ENCODE data around the gene MTMR3. TPM values are rescaled to one million over a fixed set of nuclear protein-coding genes. Genes with fewer than 3 reads are reported as not detected.

The MTMR3 gene
- total and polyA plus RNA-seq, 8 donors = 37.4 to 55.4 (median 44.9) TPM

DNA sequence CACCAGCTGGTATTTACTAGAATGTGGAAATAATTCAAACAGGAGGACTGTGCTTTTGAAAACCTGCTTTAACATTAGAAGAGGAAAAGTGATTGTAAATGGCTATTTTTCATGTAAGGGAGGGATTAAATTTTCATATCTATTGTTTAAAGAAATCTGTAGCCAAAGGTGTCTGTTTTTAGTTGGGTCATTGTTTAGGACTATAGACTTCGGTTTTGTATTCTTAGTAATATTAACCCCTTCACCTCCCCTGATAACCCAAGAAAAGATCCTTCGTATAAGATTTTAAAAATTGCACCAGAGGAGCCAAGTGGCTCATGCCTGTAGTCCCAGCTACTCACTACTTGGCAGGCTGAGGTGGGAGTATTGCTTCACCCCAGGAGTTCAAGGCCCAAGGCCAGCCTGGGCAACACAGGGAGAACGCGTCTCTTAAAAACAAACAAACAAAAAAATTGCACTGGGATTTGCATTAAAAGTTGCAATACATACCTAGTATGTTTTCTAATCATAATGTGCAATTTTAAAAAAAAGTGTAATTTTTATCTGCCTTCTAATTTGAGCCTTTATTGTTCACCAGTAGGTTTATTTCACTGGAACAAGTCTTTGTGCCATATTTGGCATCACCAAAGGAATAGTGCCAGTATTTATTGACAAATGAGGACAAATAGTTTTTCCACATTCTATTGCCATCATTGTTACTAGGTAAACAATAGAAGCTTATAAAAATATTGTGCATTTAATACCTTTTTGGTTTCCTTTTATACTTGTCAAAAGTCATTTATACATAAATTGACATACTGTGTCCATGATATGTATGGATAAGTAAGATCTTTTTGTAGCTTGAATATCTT, 34.3 kb downstream of the MTMR3 start:
- peaks cover 25 to 60% of the 10 kb centered on the region in 2 donors for H3K4me1 ChIP-seq
- no peak overlapping the region for H3K27ac ChIP-seq
- H3K36me3 ChIP-seq = no peaks in the 10 kb centered on the region
- no peak for ATAC-seq
- no peak for DNase-seq
- H3K9me3 ChIP-seq = no peaks in the 10 kb centered on the region
- TF ChIP-seq, protein P1, sequence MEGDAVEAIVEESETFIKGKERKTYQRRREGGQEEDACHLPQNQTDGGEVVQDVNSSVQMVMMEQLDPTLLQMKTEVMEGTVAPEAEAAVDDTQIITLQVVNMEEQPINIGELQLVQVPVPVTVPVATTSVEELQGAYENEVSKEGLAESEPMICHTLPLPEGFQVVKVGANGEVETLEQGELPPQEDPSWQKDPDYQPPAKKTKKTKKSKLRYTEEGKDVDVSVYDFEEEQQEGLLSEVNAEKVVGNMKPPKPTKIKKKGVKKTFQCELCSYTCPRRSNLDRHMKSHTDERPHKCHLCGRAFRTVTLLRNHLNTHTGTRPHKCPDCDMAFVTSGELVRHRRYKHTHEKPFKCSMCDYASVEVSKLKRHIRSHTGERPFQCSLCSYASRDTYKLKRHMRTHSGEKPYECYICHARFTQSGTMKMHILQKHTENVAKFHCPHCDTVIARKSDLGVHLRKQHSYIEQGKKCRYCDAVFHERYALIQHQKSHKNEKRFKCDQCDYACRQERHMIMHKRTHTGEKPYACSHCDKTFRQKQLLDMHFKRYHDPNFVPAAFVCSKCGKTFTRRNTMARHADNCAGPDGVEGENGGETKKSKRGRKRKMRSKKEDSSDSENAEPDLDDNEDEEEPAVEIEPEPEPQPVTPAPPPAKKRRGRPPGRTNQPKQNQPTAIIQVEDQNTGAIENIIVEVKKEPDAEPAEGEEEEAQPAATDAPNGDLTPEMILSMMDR (IDR thresholded peaks at IDR 0.05) = no peak
- H3K27me3 ChIP-seq = no peaks in the 10 kb centered on the region
- intact Hi-C loops (cut with DNase I) = no loop called here
- no peak overlapping the region for H3K4me3 ChIP-seq

DNA sequence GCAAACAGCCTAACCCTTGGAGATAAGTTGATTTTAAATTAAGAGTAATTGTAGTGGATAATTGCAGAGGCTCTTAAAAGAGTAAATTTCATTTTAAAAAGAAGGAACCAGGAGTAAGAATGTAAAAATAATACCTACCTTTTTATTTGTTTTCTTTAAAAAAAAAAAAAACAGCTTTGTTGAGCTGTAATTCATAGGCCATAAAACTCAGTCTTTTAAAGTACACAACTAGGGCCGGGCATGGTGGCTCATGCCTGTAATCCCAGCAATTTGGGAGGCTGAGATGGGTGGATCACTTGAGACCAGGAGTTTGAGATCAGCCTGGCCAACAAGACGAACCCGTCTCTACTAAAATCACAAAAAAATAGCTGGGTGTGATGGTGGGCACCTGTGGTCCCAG, 42.4 kb downstream of the MTMR3 start:
- H3K9me3 ChIP-seq = peaks cover 0 to 2% of the 10 kb centered on the region in 2 donors
- DNase-seq = no peak
- no peak for ATAC-seq
- H3K27me3 ChIP-seq = no peaks in the 10 kb centered on the region
- H3K4me3 ChIP-seq = no peak overlapping the region
- TF ChIP-seq, protein P1 (IDR thresholded peaks at IDR 0.05) = no peak
- intact Hi-C loops (cut with DNase I) = no loop called here
- H3K36me3 ChIP-seq = no peaks in the 10 kb centered on the region
- peaks cover 0 to under 1% of the 10 kb centered on the region in 2 donors for H3K4me1 ChIP-seq
- H3K27ac ChIP-seq = no peak overlapping the region

DNA sequence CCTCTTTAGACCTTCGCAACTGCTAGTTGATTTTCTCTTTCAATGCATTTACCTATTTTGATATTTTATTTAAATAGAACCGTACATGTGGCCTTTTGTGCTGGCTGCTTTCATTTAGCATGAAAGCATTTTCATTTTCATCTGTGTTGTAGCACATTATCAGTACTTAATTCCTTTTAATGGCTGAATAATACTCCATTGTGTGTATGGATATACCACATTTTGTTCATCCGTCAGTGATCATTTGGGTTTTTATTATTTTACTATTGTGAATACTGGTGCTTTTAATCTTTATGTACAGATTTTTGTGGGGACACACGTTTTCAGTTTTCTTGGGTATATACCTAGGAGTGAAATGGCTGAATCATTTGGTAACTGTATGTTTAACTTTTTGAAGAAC, 43.1 kb downstream of the MTMR3 start:
- ATAC-seq (no peak), DNase-seq (no peak)
- intact Hi-C loops (cut with DNase I) = no loop called here
- Histone ChIP-seq H3K9me3 (peaks cover 0 to 2% of the 10 kb centered on the region in 2 donors), H3K36me3 (no peaks in the 10 kb centered on the region), H3K4me1 (no peaks in the 10 kb centered on the region), H3K4me3 (no peak overlapping the region), H3K27me3 (no peaks in the 10 kb centered on the region), H3K27ac (no peak overlapping the region)
- TF ChIP-seq, protein P1 (IDR thresholded peaks at IDR 0.05) = no peak

DNA sequence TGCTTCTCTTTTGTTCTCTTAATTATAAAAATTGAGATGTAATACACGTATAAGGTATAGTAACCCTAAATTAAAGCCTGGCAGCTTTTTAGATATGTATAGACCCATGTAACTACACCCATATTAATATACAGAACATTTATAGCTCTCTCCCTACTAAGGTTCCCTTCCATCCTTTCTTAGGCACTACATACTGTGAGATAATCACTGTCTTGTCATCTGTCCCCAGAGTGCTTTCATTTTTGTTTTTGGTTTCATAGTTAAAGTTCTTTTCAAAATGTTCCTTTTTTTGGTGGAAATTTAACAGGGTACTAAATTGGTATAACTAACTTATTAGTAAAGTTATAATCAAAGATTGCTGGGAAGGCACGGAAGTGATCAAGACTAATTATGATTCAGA, 49.2 kb downstream of the MTMR3 start:
- Histone ChIP-seq H3K27ac (no peak overlapping the region), H3K36me3 (no peaks in the 10 kb centered on the region), H3K9me3 (no peaks in the 10 kb centered on the region), H3K4me1 (peaks cover 0 to 35% of the 10 kb centered on the region in 2 donors), H3K4me3 (no peak overlapping the region), H3K27me3 (no peaks in the 10 kb centered on the region)
- DNase-seq (no peak), ATAC-seq (no peak)
- TF ChIP-seq, protein P1 (IDR thresholded peaks at IDR 0.05) = no peak
- intact Hi-C loops (cut with DNase I) = no loop called here

DNA sequence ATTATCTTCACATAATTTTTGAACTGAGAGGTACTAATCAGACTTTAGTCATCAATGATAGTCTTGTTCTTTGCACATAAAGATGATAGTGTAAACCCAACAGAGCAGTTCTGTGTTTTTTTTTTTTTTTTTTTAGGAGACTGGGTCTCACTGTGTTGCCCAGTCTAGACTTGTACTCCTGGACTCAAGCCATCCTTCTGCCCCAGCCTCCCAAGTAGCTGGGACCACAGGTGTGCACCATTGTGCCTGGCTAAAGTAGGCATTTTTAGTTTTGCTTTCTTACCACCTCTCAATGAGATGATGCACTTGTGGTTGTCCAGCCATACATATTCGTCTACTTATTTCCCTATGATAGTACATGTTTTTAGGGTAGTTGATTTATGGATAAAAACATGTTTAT, 50.6 kb downstream of the MTMR3 start:
- intact Hi-C loops (cut with DNase I) = no loop called here
- DNase-seq = no peak
- Histone ChIP-seq H3K36me3 (no peaks in the 10 kb centered on the region), H3K9me3 (no peaks in the 10 kb centered on the region), H3K27me3 (no peaks in the 10 kb centered on the region), H3K4me1 (peaks cover 0 to 35% of the 10 kb centered on the region in 2 donors), H3K27ac (no peak overlapping the region), H3K4me3 (no peak overlapping the region)
- ATAC-seq = no peak
- TF ChIP-seq, protein P1 (IDR thresholded peaks at IDR 0.05) = no peak

Measured in left lung (tissue), 10 donors.